ENCODE data around the gene SCTR.
"Not testable (repeated sequence)": the region's sequence is repeated elsewhere in the genome, so short reads cannot be mapped to it uniquely, and the experiment has no call there.

Gene SCTR

DNA sequence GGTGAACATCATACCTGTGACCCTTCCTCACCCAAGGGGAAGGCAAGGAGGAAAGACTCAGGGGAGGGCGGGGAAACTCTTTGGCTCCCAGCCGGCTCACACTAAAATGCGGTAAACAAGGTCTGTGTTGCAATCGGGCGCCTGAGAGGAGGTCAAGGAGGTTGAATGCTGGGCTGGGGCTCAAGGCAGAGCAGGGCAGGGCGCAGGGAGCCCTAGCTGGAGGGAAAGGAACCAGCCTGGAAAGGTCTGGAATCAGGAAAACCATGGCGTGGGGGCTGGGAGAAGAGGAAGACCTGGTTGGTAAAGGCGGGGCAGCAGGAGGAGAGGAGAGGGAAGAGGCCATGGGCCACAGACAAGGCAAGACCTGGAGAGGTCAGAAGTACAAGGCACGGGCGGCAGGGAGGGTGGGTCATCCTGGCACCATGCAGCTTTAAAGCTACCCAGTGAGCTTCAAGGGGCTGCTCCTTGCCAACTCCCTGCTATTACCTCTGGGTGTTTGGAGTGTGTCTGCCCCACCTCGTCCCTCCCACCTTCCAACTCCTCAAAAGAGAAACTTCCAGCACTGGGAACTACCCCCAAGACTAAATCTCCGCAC is 97.4 kb downstream of the SCTR start:
- no peak for DNase-seq

DNA sequence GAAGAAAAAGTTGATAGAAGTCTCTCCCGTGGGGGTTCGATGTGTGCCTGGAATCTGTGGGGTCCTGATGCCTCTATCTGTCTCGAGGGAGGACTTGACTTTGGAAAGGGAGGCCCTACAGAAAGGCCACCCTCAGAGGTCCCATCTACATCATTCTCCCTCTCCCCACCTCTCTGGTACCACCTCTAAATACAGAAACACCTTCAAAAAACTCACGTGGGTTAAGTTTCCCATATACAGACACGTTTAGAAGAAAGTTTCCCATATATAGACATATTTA is 97.9 kb downstream of the SCTR start:
- DNase-seq: no peak

DNA sequence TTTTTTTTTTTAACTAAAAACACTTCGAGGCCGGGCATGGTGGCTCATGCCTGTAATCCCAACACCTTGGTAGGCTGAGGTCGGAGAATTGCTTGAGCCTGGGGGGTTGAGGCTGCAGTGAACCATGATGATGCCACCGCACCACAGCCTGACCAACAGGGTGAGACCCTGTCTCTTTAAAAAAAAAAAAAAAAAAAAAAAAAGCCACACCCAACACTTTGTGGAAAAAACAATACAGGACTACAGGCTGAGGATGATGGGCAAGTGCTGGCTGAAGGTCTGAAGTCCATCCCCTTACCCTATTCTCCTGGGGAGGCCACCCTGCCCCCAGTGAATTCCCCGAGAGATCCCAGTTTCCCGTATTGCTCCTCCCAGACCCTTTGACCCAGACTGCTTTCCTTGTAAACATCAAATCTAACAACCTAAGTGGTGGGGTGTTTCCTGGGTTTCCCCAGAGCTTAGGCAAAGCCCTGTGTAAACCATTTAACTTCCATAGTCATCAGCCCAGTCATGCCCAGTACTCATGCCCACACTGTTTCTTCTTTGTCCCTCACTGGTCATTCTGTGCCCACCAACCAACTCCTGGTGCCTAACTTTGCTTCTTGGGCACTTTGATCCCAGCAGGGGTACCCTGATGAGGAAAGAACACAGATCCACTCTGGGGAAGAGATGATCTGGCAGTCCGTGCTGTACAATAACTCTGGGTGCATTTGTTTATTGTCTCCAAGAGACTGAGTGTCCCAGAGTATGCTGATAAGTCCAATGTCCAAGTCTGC is 98.5 kb downstream of the SCTR start:
- no peak for DNase-seq

DNA sequence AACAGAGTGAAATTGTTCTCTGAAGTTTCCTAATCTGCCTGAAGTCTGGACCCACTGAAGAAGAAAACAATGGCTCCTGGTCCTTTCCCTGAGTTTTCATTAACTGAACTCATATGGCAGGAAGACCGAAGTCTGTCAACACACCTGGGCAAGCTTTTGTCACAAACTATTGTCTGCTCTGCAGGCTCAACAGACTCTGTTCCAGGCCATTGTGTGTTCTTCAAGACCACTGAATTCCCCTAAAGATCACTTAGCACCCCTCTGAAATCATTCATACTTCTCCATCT is 99.2 kb downstream of the SCTR start:
- no peak for DNase-seq

- no peak for DNase-seq
Observed at GRCh38 chr2:119424284-119425118, 99.8 kb downstream of the SCTR start.

DNA sequence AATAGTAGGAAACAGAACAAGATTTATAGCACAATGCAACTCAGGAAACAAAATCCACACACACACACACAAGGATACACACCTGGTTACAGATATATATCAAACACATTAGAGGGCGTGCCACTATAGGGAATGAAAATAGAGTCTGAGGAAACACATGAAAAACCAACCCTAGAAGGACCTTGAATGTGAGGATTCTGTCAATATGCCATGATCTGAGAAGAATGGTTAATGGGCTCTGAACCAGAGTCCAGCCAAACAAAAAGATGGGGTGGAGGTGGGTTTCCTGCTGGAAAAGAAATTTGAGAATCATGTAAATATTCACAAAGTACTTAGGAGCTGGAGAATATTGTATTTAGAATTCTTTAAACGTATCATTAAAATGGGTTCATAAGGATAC is 100.5 kb downstream of the SCTR start:
- no peak for DNase-seq

DNA sequence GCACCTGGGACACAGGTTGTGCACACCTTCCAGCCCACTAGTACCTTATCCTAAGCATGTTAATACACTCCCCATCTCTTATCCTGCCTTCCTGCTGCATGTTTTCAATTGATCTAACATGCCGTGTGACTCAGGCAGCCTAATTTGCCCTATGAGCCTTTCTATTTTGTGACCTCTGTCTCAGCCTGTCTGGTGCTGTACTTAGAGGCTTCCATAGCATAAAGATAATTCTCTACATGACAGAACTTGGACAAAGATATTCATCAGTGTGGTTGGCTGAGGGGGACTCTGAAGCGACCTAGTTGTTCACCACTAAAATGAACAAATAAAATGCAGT is 101.2 kb downstream of the SCTR start:
- no peak for DNase-seq

GRCh38 chr2:119422360-119423107 is 101.7 kb downstream of the SCTR start:
- DNase-seq: no peak

DNA sequence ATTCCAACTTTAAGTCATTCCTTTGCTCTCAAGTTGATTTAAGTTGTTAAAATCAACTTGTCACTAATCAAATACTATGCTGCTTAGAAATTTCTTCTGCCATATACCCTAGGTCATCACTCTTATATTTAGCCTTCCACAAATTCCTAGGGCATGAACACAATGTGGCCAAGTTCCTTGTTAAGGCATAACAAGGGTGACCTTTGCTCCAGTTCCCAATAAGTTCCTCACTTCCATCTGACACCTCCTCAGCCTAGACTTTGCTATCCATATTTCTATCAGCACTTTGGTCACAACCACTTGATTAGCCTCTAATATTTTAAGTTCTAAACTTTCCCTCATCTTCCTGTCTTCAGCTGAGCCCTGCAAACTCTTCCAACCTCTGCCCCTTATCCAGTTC is 102.5 kb downstream of the SCTR start:
- no peak for DNase-seq

- DNase-seq: no peak
Observed at GRCh38 chr2:119421304-119421703, 103.0 kb downstream of the SCTR start.

DNA sequence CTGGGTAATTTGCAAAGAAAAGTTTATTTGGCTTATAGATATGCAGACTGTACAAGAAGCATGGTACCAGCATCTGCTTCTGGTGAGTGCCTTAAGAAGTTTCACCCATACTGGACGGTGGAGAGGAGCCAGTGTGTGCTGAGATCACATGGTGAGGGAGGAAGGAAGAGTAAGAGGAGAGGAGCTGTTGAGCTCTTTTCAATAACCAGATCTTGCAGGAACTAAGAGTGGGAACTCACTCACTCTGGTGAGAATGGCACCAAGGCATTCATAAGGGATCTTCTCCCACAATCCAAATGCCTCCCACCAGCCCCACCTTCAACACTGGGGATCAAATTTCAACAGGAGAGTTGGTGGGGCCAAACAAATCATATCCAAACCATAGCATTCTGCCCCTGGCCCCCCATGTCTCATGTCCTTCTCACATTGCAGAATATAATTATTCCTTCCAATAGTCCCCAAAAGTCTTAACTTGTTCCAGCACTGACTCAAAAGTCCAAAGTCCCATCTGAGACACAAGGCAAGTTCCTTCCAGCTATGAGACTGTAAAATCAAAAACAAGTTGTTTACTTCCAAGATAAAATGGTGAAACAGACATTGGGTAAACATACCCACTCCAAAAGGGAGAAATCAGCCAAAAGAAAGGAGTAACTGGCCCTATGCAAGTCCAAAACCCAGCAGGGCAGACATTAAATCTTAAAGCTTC is 104.3 kb downstream of the SCTR start:
- DNase-seq: no peak

- DNase-seq: no peak
Observed at GRCh38 chr2:119419065-119419464, 105.2 kb downstream of the SCTR start.

DNA sequence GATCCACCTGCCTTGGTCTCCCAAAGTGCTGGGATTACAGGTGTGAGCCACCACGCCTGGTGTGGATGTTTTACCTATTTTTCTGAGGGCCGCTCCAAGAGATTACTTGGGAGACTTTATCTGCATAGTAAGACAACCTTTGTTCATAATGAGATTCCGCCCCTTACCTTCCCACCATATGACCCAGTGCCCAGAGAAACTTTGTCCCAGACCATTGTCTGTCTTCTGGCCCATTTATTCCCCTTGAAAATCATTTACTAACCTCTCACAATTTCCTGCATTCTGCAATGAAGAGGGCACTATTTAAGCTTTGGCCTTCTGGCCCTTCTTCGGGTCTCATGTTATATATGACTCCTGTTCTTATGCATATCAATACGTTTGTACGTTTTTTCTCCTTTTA is 106.4 kb downstream of the SCTR start:
- no peak for DNase-seq

- no peak for DNase-seq
Observed at GRCh38 chr2:119416299-119416923, 107.9 kb downstream of the SCTR start.

GRCh38 chr2:119415630-119416029 is 108.7 kb downstream of the SCTR start:
- no peak for DNase-seq

GRCh38 chr2:119414894-119415293 is 109.4 kb downstream of the SCTR start:
- no peak for DNase-seq

DNA sequence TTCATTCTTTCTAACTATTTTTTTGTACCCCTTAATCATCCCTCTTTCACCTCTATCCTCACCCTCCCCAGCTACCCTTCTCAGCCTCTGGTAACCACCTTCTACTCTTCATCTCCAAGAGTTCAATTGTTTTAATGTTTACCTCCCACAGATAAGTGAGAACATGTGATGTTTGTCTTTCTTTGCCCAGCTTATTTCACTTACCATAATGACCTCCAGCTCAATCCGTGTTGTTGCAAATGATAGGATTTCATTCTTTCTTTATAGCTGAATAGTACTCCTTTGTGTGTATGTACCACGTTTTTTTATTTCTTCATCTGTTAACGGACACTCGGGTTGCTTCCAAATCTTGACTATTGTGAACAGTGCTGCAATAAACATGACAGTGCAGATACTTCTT is 114.8 kb downstream of the SCTR start:
- DNase-seq: no peak

- DNase-seq: no peak
Observed at GRCh38 chr2:119408221-119408619, 116.1 kb downstream of the SCTR start.

- peak; percentile 53 for DNase-seq
Observed at GRCh38 chr2:119407430-119408220, 116.7 kb downstream of the SCTR start.

DNA sequence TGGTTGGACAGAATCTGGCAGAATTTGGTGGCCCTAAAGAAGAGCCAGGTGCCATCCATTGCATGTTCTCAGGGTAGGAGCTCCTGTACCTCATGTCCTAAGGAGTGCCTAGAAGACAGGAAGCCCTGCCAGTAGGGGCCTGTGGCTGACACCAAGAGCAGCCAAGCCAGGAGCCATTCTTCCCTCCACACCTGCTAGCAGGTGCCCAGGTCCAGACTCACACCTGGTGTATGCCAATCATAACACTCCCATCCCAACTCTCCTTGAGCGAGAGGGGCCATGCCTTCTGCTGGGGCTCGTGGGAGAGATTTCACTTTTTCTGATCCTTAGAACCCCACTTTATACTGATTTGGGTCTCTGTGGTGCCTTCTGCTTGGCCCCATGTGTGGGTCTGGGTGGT is 119.1 kb downstream of the SCTR start:
- DNase-seq: no peak

DNA sequence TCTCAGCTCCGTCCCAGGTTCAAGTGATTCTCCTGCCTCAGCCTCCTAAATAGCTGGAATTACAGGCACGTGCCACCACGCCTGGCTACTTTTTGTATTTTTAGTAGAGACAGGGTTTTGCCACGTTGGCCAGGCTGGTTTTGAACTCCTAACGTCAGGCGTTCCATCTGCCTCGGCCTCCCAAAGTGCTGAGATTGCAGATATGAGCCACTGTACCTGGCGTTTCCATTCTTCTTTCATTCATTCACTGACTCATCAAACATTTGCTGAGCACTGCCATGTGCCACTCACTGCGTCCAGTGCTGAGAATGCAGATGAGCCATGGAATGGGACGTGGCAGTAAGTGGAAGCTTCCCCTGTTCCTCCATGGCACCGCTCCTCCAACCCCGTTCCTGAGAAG is 120.7 kb downstream of the SCTR start:
- not testable (repeated sequence) for DNase-seq

All from activated CD4-positive, alpha-beta T cell treated with anti-CD3 and anti-CD28 coated beads, Interleukin-2, Interleukin-6, amounts not matched to agents 100 ng/mL and 50 ng/mL, durations not matched to agents 16 hours and 8 hours (primary cell).